GM12865 (cell line): ENCODE data around the gene RAB32.

Experiments used
- DNase-seq: peaks from one replicate; pipeline ENCODE4 v3.0.0; 2010; ENCODE audit warnings: low read depth
- H3K4me3 ChIP-seq: 2 replicates; pipeline ENCODE4 v1.5.1; 2011; ENCODE audit warnings: mild to moderate bottlenecking, low read depth, low read length, control low read depth
- CTCF ChIP-seq: IDR thresholded peaks from 2 replicates; pipeline ENCODE4 v1.5.1; 2011; ENCODE audit warnings: low read length, control low read depth, low read depth, inconsistent platforms; ENCODE audit not compliant: insufficient read depth; ENCODE audit errors: missing control alignments

Gene RAB32

GRCh38 chr6:146581968-146582367, 38.3 kb downstream of the RAB32 start:
- TF ChIP-seq CTCF: no peak
- no peak overlapping the region for H3K4me3 ChIP-seq
- DNase-seq: no peak

GRCh38 chr6:146582857-146583256, 39.2 kb downstream of the RAB32 start:
- no peak for DNase-seq
- TF ChIP-seq CTCF: no peak
- no peak overlapping the region for H3K4me3 ChIP-seq

- no peak for TF ChIP-seq CTCF
- no peak overlapping the region for H3K4me3 ChIP-seq
- no peak for DNase-seq
Observed at GRCh38 chr6:146583966-146584365, 40.3 kb downstream of the RAB32 start.

GRCh38 chr6:146587459-146587858, 43.8 kb downstream of the RAB32 start:
- no peak overlapping the region for H3K4me3 ChIP-seq
- TF ChIP-seq CTCF: no peak
- DNase-seq: no peak

GRCh38 chr6:146590492-146590891, 46.9 kb downstream of the RAB32 start:
- no peak for DNase-seq
- H3K4me3 ChIP-seq: no peak overlapping the region
- TF ChIP-seq CTCF: no peak

- TF ChIP-seq CTCF: no peak
- H3K4me3 ChIP-seq: no peak overlapping the region
- DNase-seq: no peak
Observed at GRCh38 chr6:146592451-146592850, 48.8 kb downstream of the RAB32 start.

GRCh38 chr6:146593986-146594385, 50.4 kb downstream of the RAB32 start:
- H3K4me3 ChIP-seq: no peak overlapping the region
- no peak for TF ChIP-seq CTCF
- no peak for DNase-seq
